H9 (cell line): ENCODE results near the gene SSTR5. TPM values are rescaled to one million over a fixed set of nuclear protein-coding genes. Genes with fewer than 3 reads are reported as not detected.

ENCODE experiments used
- DNase-seq: peaks from one replicate; pipeline ENCODE4 v3.0.0-alpha.2; 2017
- H2AFZ ChIP-seq: one replicate; pipeline ENCODE4 v1.6.1; 2013; ENCODE audit warnings: mild to moderate bottlenecking, low read length, control low read depth, moderate library complexity
- H2AK5ac ChIP-seq: 2 replicates; pipeline ENCODE4 v1.6.1; 2013; ENCODE audit warnings: low read length, control low read depth, mixed read lengths; ENCODE audit not compliant: insufficient read length
- H2BK120ac ChIP-seq: one replicate; pipeline ENCODE4 v1.6.1; 2013; ENCODE audit warnings: low read depth, mild to moderate bottlenecking, low read length, control low read depth, inconsistent platforms; ENCODE audit not compliant: poor library complexity, severe bottlenecking
- H2BK12ac ChIP-seq: 2 replicates; pipeline ENCODE4 v1.6.1; 2013; ENCODE audit warnings: low read length, control low read depth, mixed read lengths, low read depth; ENCODE audit not compliant: insufficient read length
- H2BK15ac ChIP-seq: 2 replicates; pipeline ENCODE4 v1.6.1; 2013; ENCODE audit warnings: low read depth, low read length, control low read depth
- H2BK20ac ChIP-seq: one replicate; pipeline ENCODE4 v1.6.1; 2013; ENCODE audit warnings: low read depth, mild to moderate bottlenecking, low read length, control low read depth, inconsistent platforms; ENCODE audit not compliant: poor library complexity, severe bottlenecking
- H2BK5ac ChIP-seq: 2 replicates; pipeline ENCODE4 v1.6.1; 2013; ENCODE audit warnings: low read length, control low read depth, mixed read lengths; ENCODE audit not compliant: insufficient read length
- H3K14ac ChIP-seq: 2 replicates; pipeline ENCODE4 v1.6.1; 2013; ENCODE audit warnings: low read length, control low read depth; ENCODE audit not compliant: insufficient read depth
- H3K18ac ChIP-seq: 2 replicates; pipeline ENCODE4 v1.6.1; 2013; ENCODE audit warnings: low read depth, mild to moderate bottlenecking, mixed read lengths, low read length, control low read depth; ENCODE audit not compliant: insufficient read length
- H3K23ac ChIP-seq: 2 replicates; pipeline ENCODE4 v1.6.1; 2013; ENCODE audit warnings: low read length, control low read depth, mixed read lengths, low read depth; ENCODE audit not compliant: insufficient read length
- H3K23me2 ChIP-seq: 2 replicates; pipeline ENCODE4 v1.6.1; 2013; ENCODE audit warnings: low read depth, mild to moderate bottlenecking, mixed read lengths, low read length, control low read depth; ENCODE audit not compliant: insufficient read length, poor library complexity, severe bottlenecking
- H3K27ac ChIP-seq: 2 replicates; pipeline ENCODE4 v1.5.1; 2013; ENCODE audit warnings: low read length, control low read depth, mixed read lengths, low read depth; ENCODE audit not compliant: insufficient read length
- H3K27me3 ChIP-seq: 2 replicates; pipeline ENCODE4 v1.6.1; 2013; ENCODE audit warnings: low read length, control low read depth, inconsistent platforms; ENCODE audit not compliant: insufficient read depth
- H3K4ac ChIP-seq: 2 replicates; pipeline ENCODE4 v1.6.1; 2013; ENCODE audit warnings: low read depth, mild to moderate bottlenecking, control low read depth, inconsistent platforms, low read length, moderate library complexity
- H3K4me1 ChIP-seq: 2 replicates; pipeline ENCODE4 v1.6.1; 2013; ENCODE audit warnings: low read length, control low read depth, inconsistent platforms; ENCODE audit not compliant: insufficient read depth
- H3K4me2 ChIP-seq: 2 replicates; pipeline ENCODE4 v1.6.1; 2013; ENCODE audit warnings: low read length, control low read depth, mixed read lengths; ENCODE audit not compliant: insufficient read length, insufficient read depth
- H3K56ac ChIP-seq: 2 replicates; pipeline ENCODE4 v1.6.1; 2013; ENCODE audit warnings: low read depth, mild to moderate bottlenecking, mixed read lengths, low read length, control low read depth; ENCODE audit not compliant: insufficient read length
- H3K79me1 ChIP-seq: 2 replicates; pipeline ENCODE4 v1.6.1; 2013; ENCODE audit warnings: low read depth, mild to moderate bottlenecking, moderate library complexity, low read length, control low read depth, inconsistent platforms; ENCODE audit not compliant: insufficient read depth, poor library complexity, severe bottlenecking
- H3K79me2 ChIP-seq: 2 replicates; pipeline ENCODE4 v1.6.1; 2013; ENCODE audit warnings: low read length, control low read depth, inconsistent platforms; ENCODE audit not compliant: insufficient read depth
- H3K9ac ChIP-seq: 2 replicates; pipeline ENCODE4 v1.6.1; 2013; ENCODE audit warnings: low read length, control low read depth, mixed read lengths; ENCODE audit not compliant: insufficient read length; ENCODE audit errors: extremely low read depth
- H3K9me3 ChIP-seq: one replicate; pipeline ENCODE4 v1.6.1; 2013; ENCODE audit warnings: low read depth, low read length, inconsistent platforms; ENCODE audit not compliant: control insufficient read depth
- H3T11ph ChIP-seq: one replicate; pipeline ENCODE4 v1.6.1; 2013; ENCODE audit warnings: mild to moderate bottlenecking, low read length, control low read depth, inconsistent platforms
- H4K20me1 ChIP-seq: one replicate; pipeline ENCODE4 v1.6.1; 2013; ENCODE audit not compliant: control insufficient read depth, insufficient read length, insufficient read depth
- H4K5ac ChIP-seq: 2 replicates; pipeline ENCODE4 v1.6.1; 2013; ENCODE audit warnings: low read depth, mild to moderate bottlenecking, mixed read lengths, low read length, control low read depth; ENCODE audit not compliant: insufficient read length
- H4K8ac ChIP-seq: replicated peaks from 2 replicates; pipeline ENCODE4 v1.6.1; 2013; ENCODE audit warnings: low read length, control low read depth, mixed read lengths, low read depth; ENCODE audit not compliant: insufficient read length
- H4K91ac ChIP-seq: 2 replicates; pipeline ENCODE4 v1.6.1; 2013; ENCODE audit warnings: low read depth, mild to moderate bottlenecking, moderate library complexity, mixed read lengths, low read length, control low read depth; ENCODE audit not compliant: insufficient read length
- H3K27ac Mint-ChIP-seq, 3 experiments: 2 replicates in 2 of 3; 3 replicates in 1 of 3; pipeline ENCODE4 v1.8.0; 2020 to 2021; ENCODE audit warnings: mixed read lengths in 3 of 3, mild to moderate bottlenecking in 1 of 3, moderate library complexity in 1 of 3
- H3K27me3 Mint-ChIP-seq: 2 replicates; pipeline ENCODE4 v1.8.0; 2021; ENCODE audit warnings: low read depth, mild to moderate bottlenecking, moderate library complexity, mixed read lengths
- H3K36me3 Mint-ChIP-seq, 3 experiments: 2 replicates in 2 of 3; 3 replicates in 1 of 3; pipeline ENCODE4 v1.8.0; 2020 to 2021; ENCODE audit warnings: low read depth in 3 of 3, mixed read lengths in 3 of 3; ENCODE audit not compliant: insufficient read depth in 1 of 3
- H3K4me1 Mint-ChIP-seq, 2 experiments: 2 replicates each; pipeline ENCODE4 v1.8.0; 2020; ENCODE audit warnings: mixed read lengths in 2 of 2
- H3K4me3 Mint-ChIP-seq, 2 experiments: 2 replicates in 1 of 2; 3 replicates in 1 of 2; pipeline ENCODE4 v1.8.0; 2020 to 2021; ENCODE audit warnings: mild to moderate bottlenecking in 2 of 2, mixed read lengths in 2 of 2, moderate library complexity in 1 of 2
- H3K9me3 Mint-ChIP-seq, 2 experiments: 2 replicates in 1 of 2; 3 replicates in 1 of 2; pipeline ENCODE4 v1.8.0; 2020; ENCODE audit warnings: mild to moderate bottlenecking in 2 of 2, mixed read lengths in 2 of 2, moderate library complexity in 1 of 2
- WGBS: extraction: QIAGEN DNeasy Blood & Tissue Kit; methylation state at CpG from one replicate; pipeline ENCODE4 v1.1.7; 2013; ENCODE audit warnings: missing lambda C conversion rate, low lambda C conversion rate, mixed read lengths; ENCODE audit not compliant: insufficient read length; ENCODE audit errors: extremely low coverage; 5-methylcytosine and 5-hydroxymethylcytosine counted together
- long read RNA-seq: library from polyadenylated mRNA; unstranded; transcript quantifications from one replicate; pipeline ENCODE4 v2.0.0, GENCODE V29; 2020
- total RNA-seq: library from RNA; stranded (reverse); gene quantifications from 2 replicates; pipeline ENCODE4 v1.2.1, GENCODE V29; 2021
- TF ChIP-seq, protein P1 (sequence below): fragments of 200-600 bp; sonication (generic); conservative IDR thresholded peaks from 3 replicates; pipeline ENCODE4 v1.8.0; 2021; ENCODE audit warnings: antibody characterized with exemption, mild to moderate bottlenecking

SSTR5 gene
- 0.22 and 0.37 TPM in 2 replicates for total RNA-seq
- long read RNA-seq, partial matches to known transcripts, result 0 of 4 reads
- long read RNA-seq, other reads (novel, unspliced or antisense), result 4 of 4 reads

DNA sequence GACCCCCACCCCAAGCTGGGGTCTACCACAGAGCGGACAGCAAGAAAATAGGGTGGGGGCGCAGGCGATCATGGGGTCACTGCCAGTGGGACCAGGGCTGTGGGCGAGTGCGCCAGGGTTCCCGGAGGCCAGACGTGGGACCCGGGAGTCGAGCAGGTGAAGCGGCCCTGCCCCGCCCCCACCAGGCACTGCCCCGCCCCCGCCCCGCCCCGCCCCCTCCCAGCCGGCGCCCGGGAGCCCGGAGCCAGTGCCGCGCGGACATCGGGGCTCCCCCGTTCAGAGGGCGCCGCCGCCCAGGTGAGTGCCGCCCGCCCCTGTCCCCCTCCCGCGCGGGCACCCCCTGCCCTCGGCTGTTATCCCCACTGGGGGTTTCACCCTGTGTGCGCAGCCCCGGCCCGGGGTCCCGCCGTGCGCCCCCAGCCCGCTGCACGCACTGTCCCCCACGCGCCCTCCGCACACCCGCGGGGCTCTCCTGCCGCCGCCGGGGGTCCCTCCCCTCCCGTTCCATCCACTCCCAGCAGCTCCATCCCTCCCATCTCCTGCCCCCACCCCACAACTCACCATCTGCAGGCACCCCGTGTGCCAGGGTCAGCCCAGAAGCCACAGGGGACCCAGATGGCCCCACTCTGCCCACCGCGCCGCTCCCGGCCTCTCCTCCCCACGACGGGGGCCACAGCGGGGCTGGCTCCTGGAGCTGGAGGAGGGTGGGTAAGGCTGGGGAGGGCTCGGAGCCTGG is at the start of gene SSTR5:
Gene SSTR5 (plus strand): TSS at position 222 of the 736 bp plus-strand sequence. CDS start 6,122 bp downstream, outside the sequence.
- peak within 1 kb of the TSS; percentile 24 to 74 for H3K4me3 Mint-ChIP-seq
- WGBS, result no CpG with 5 or more reads among the region's 59 CpGs
- no peaks in the 10 kb centered on the region for H3K27me3 ChIP-seq

More for the DNA sequence above, at the start of gene SSTR5:
- Mint-ChIP-seq H3K27me3 (peaks cover 27% of the 10 kb centered on the region), H3K4me1 (peaks cover 3 to 28% of the 10 kb centered on the region in 2 experiments), H3K9me3 (no peaks in the 10 kb centered on the region; a peak in 1 of 5 replicates), H3K36me3 (no peaks in the 10 kb centered on the region; a peak in 2 of 7 replicates), H3K27ac (peak within 1 kb of the TSS in 1 of 3 experiments; percentile 65; a peak in 1 of 7 replicates)
- Histone ChIP-seq H3K79me1 (no peaks in the 10 kb centered on the region), H4K20me1 (no peaks in the 10 kb centered on the region), H3K56ac (no peak within 1 kb of the TSS), H3K4me2 (peak within 1 kb of the TSS; percentile 47), H2AFZ (no peak within 1 kb of the TSS), H3K18ac (no peak within 1 kb of the TSS), H3K27ac (no peak within 1 kb of the TSS), H3K9ac (no peak within 1 kb of the TSS), H3K23ac (no peak within 1 kb of the TSS), H3K23me2 (peaks cover 4% of the 10 kb centered on the region), H3T11ph (no peak within 1 kb of the TSS), H2BK20ac (no peak within 1 kb of the TSS), H4K5ac (no peak within 1 kb of the TSS), H2BK5ac (no peak within 1 kb of the TSS), H2BK15ac (no peak within 1 kb of the TSS), H3K9me3 (no peaks in the 10 kb centered on the region), H4K8ac (no peak within 1 kb of the TSS), H3K4ac (no peak within 1 kb of the TSS), H2BK120ac (no peak within 1 kb of the TSS), H3K4me1 (no peaks in the 10 kb centered on the region), H3K14ac (no peak within 1 kb of the TSS; the same call in 1 of the 2 replicates), H4K91ac (no peak within 1 kb of the TSS), H2AK5ac (no peak within 1 kb of the TSS), H3K79me2 (no peaks in the 10 kb centered on the region), H2BK12ac (no peak within 1 kb of the TSS)
- TF ChIP-seq, protein P1, sequence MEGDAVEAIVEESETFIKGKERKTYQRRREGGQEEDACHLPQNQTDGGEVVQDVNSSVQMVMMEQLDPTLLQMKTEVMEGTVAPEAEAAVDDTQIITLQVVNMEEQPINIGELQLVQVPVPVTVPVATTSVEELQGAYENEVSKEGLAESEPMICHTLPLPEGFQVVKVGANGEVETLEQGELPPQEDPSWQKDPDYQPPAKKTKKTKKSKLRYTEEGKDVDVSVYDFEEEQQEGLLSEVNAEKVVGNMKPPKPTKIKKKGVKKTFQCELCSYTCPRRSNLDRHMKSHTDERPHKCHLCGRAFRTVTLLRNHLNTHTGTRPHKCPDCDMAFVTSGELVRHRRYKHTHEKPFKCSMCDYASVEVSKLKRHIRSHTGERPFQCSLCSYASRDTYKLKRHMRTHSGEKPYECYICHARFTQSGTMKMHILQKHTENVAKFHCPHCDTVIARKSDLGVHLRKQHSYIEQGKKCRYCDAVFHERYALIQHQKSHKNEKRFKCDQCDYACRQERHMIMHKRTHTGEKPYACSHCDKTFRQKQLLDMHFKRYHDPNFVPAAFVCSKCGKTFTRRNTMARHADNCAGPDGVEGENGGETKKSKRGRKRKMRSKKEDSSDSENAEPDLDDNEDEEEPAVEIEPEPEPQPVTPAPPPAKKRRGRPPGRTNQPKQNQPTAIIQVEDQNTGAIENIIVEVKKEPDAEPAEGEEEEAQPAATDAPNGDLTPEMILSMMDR, result no peak
- DNase-seq, result peak; percentile 66
